ENCODE results near the gene ZNF346.
"Not testable (repeated sequence)": the region's sequence is repeated elsewhere in the genome, so short reads cannot be mapped to it uniquely, and the experiment has no call there.

Gene ZNF346

DNA sequence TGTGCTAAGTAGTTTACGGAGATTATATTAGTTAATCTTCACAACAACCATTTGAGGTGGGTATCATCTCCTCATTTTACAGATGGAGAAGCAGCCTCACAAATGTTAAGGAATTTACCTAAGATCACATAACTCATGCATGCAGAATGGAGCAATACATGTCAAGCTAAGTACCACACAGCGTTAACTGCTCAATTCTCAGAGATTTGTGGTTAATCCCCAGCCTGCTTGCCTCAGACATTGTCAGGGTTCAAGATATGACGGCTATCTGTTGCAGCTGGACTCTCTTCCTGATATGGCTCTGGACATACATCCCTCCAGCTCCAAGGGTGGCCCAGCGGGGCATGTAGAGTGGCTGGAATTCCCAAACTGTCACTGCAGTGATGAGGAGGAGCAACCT lies 7.3 kb upstream of the ZNF346 start:
- DNase-seq: no peak

DNA sequence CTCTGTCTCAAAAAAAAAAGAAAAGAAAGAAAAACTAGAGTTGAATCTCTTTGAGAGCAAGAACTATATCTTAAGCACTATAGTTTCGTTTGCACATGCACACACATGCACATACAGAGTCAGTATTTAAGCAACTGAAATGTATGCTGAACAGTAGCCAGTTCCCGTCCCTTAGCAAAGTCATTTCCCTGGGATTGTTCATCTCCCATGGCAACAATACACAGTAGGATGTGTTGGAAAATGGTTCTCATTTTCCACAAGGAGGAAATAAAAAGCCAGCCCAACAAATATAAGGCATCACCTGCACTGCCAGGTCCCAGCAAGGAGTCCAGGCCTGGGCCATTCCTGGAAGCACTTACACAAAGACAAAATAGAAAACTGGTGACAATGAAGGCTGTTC lies 4.2 kb upstream of the ZNF346 start:
- DNase-seq: no peak

DNA sequence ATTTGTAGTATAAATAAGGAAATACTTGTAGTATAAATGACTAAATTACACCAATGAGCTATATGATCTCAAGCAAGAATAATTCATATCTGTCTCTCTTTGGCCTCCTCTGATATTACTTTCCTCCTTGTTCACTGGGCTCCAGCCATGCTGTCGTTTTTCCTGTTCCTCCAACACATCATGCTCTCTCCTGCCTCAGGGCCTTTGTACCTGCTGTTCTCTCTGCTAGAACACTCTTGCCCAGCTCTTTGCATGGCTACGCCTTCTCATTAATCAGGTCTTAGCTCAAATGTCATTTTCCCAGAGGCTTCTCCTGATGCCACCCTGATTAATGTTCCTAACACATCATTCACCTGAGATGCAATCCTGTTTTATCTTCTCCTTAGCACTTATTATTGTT lies 2.5 kb upstream of the ZNF346 start:
- DNase-seq: no peak

DNA sequence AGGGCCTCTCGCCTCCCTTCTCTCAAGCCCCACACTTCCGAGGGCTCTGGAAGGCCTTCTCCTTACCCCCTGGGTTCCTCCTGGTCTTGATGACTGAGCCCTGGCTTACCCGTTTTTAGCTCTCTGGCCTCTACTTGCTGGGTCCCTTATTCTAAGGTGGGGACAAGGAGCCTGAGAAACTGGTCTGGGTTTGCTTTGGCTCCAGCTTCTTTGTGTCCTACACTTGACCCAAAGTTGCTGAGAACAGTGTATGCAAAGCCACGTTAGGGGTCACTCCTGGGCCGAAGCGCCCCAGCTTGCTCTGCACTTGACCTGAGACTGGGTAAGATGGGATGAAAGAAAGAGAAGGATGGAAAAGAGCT lies 788 bp downstream of the ZNF346 start:
- DNase-seq: no peak

DNA sequence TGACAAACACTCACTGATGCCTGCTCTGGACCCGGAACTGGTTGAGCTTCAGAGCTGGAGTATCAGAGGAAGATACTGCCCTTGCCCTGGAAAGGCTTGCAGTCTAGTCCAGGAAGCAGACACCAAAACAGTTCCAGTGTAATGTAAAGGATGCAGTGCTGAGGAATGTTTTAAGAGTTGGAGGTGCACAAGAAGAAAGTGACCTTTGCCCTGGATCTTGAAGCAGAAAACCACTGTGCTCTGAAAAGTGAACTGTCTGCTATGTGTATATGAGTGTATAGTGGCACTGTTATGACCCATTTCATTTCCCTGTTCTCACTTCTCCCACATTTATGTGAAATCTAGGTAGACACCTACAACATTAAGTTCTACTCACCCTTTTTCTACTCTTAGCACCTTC lies 2.1 kb downstream of the ZNF346 start:
- no peak for DNase-seq

DNA sequence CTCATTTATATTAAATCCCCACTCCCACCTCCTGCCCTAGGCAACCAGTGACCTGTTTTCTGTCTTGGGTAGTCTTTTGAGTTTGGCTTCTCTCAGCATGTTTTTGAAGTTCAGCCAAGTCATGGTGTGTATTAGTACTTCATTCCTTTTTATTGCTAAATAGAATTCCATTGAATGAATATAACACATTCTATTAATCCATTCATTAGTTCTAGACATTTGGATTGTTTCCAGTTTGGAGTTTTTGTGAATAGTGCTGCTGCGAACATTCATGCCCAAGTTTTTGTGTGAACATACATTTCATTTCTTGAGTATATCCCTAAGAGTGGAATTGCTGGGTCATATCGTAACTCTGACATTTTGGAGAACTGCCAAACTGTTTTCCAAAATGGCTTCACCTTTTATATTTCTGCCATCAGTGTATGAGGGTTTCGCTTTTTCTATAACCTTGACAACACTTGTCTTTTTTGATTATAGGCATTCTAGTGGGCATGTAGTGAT lies 2.7 kb downstream of the ZNF346 start:
- no peak for DNase-seq

DNA sequence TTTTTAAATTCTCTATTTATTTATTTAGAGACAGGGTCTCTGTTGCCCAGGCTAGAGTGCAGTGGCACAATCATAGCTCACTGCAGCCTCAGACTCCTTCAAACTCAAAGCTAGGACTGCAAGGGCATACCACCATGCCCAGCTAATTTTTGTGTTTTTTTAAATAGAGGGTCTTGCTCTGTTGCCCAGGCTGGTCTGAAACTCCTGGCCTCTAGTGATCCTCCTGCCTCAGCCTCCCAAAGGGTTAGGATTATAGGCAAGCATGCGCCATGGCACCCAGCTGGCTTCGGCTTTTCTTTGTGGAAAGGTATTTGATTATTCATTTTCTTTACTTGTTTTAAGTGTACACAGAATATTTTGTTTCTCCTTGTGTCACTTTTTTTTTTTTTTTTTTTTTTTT lies 5.2 kb downstream of the ZNF346 start:
- DNase-seq: no peak

DNA sequence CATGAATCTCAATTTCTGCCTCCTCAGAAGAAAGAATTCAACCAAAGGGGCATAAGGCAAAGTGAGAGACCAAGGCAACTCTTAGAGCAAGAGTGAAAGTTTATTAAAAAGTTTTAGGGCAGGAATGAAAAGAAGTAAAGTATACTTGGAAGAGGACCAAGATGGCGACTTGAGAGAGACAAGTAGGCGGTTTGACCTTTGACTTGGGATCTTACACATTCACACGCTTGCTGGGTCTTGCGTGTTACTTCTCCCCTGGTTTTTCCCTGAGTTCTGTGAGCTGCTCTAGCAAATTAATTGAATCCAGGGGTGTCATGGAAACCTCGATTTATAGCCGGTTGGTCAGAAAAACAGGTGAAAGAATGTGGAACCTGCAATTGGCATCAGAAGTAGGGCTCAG lies 7.0 kb downstream of the ZNF346 start:
- no peak for DNase-seq

DNA sequence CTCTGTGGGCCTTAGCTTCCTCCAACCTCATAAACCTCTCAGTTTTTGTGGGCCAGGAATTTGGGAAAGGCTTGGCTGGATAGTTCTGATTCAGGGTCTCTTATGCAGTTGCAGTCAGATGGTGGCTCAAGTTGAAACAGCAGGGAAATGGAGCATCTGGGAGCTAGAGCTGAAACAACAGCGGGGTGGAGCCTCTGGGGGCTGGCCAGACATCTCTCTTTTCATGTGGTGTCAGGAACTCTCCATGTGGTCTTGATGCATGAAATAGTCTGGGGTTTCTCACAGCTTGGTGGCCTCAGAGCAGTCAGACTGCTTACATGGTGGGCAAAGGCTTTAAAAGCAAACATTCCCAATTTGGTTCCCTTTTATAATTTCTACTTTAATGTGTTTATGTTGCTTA lies 13.5 kb downstream of the ZNF346 start:
- no peak for DNase-seq

DNA sequence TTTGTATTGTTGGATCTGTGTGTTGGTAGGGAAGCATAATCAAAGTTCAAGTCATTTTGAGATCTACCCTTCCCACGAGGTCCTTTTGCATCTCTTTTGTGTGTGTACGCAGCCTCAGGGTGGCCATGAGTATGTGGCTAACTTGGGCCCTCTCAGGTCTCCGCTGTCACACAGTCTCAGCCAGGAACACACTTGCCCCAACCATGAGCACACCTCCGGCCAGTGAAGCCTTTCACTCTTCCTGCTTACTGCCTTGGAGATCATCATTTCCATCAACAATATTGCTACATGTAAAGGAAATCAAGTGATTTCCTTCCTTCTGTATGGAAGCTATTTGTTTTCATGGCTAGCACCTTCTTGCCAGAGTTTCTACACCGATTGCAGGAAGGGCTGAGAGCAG lies 13.9 kb downstream of the ZNF346 start:
- DNase-seq: no peak

DNA sequence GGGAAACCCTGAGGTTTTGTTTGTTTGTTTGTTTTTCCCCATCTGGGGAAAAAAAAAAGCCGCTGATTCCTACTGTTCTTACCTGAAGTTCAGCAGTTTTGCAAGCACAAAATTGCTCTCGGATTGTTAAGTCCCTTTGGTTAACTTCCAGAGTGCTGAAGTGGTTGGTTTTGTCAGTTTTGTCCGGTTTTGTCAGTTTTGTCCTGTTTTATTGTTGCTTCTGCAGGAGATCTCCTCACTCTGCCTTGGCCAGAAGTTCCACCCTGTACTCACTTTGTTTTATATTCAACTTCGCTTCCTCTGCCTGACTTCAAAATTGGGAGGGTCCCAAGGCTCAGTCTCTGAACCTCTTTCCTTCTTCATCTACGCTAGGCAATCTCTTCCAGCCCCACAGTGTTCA lies 14.4 kb downstream of the ZNF346 start:
- DNase-seq: no peak

DNA sequence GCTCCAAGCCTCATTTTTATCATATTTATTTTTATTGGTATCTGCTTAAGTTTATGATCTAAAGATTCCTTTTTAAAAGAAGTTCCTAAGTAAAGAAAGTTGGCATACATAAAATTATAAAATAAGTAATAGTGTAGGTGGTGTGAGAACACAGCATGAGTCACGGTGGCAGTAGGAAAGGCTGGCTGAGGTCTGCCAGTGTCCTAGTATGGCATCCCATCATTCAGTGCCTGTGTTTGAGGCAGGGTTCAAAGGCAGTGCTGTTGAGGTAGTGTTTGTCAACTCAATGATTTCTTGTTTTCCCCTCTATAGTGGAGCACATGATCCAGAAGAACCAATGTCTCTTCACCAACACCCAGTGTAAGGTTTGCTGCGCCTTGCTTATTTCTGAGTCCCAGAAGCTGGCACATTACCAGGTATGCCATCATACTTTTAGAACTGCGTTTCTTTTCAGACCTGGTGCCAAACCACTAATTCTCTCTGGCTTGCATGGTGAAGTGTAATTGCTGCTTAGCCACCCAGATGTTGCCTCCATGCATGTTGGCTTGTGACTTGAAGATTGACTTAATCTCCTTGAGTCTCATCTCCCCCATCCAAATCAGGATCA lies 18.4 kb downstream of the ZNF346 start:
- no peak for DNase-seq

DNA sequence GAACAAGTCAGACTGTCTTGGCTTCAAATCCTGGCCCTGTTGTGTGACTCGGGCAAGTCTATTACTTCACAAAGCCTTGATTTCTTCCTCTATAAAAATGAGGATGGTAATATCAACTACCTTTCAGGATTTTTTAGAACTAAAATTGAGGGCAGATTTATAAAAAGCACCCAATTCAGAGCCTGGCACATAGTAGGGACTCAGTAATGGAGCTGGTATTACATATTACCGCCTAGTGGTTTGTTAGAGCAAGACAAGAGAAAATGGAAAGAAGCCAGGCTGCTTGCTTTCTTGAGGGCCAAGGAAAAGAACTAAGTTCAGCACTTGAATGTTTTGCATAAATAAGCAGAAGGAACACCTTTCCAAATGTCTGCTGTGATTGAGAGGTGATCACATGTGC lies 19.4 kb downstream of the ZNF346 start:
- DNase-seq: no peak

DNA sequence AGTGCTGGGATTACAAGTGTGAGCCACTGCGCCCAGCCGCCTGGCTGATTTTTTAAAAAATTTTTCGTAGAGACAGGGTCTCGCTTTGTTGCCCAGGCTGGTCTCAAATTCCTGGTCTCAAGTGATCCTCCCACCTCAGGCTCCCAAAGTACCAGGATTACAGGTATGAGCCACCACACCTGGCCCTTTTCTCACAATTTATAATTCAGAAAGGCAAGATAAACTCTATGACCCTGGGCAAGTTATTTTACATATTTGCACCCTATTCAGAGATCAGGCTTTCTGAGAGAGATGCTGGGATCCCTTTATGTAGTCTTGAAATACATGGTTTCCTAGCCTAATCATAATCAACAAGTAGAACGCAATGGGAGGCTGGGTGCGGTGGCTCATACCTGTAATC lies 20.6 kb downstream of the ZNF346 start:
- no peak for DNase-seq

DNA sequence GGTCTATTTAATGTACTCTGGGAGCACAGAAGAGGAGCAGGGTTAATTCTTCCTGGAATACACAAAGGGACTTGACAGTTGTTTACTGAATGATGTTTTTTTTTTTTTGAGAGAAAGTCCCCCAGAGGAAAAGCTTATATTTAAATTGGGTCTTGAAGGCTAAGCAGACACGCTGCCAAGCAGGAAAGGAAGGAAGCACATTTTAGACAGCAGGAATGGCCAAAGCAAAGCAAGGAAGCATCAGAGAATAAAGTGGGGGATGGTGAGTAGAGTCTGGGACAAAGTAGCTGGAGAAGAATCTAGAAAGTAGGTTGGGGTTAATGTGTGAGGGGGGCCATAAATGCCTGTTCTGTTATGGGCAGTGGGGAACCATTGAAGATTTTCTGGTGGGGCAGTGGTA lies 21.5 kb downstream of the ZNF346 start:
- DNase-seq: no peak

DNA sequence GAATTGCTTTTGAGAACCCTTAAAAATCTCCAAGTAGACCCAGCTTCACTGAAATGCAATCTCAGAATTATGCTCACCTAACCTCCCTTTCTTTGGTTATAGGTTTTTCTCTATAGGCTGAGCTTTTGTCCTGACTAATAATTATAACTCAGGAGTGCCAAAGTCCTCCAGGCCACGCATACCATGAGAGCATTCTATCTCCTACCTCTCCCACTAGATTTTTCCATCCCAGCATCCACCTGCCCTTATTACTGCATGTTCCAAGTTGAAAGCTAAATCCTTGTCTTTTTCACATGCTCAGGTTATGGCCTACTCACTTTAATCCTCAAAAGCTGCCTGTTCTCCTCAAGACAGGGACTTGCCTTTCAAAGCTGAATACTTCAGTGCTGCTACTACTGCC lies 22.1 kb downstream of the ZNF346 start:
- no peak for DNase-seq

DNA sequence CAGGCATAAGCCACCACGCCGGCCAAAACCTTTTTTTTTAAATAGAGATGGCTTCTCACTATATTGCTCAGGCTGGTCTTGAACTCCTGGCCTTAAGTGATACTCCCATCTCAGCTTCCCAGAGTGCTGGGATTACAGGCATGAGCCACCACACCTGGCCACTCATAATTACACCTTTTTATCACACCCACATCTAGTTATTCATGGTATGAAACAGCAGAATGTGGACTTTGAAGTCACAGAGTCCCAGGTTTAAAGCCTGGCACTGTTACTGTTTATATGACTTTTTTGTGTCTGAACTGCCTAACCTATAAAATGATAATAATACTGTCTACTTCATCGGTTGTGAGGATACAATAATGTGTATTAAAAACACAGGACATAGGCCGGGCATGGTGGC lies 23.1 kb downstream of the ZNF346 start:
- DNase-seq: no peak

DNA sequence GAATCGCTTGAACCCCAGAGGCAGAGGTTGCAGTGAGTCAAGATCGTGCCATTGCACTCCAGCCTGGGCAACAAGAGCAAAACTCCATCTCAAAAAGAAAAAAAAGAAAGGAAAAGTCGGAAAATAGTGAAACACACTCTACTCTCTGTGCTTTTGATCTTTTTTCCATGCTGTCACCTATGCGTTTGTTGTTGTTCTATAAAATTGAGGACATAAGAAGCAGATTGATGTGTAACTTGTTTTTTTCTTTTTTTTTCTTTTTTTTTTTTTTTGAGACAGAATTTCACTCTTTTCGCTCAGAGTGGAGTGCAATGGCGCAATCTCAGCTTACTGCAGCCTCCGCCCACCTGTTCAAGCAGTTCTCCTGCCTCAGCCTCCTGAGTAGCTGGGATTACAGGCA lies 26.0 kb downstream of the ZNF346 start:
- DNase-seq: not testable (repeated sequence)

DNA sequence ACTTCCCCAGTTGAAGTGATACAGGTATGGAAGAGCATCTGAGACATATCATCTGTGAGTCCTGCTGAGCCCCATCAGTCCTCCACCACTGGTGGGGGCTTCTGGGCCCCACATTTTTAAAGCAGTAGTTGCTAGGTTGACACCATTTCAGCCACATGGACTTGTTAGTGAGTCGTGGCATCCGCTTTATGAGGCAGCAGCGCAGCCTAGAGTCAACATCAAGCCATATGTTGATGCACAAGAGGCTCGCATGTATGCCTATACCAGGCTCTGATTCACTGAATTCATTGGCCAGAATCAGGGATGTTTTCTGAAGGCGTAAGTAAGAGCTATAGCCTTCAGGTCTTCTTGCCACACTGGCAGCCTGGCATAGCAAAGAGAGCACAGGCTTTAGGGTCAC lies 26.8 kb downstream of the ZNF346 start:
- DNase-seq: no peak

DNA sequence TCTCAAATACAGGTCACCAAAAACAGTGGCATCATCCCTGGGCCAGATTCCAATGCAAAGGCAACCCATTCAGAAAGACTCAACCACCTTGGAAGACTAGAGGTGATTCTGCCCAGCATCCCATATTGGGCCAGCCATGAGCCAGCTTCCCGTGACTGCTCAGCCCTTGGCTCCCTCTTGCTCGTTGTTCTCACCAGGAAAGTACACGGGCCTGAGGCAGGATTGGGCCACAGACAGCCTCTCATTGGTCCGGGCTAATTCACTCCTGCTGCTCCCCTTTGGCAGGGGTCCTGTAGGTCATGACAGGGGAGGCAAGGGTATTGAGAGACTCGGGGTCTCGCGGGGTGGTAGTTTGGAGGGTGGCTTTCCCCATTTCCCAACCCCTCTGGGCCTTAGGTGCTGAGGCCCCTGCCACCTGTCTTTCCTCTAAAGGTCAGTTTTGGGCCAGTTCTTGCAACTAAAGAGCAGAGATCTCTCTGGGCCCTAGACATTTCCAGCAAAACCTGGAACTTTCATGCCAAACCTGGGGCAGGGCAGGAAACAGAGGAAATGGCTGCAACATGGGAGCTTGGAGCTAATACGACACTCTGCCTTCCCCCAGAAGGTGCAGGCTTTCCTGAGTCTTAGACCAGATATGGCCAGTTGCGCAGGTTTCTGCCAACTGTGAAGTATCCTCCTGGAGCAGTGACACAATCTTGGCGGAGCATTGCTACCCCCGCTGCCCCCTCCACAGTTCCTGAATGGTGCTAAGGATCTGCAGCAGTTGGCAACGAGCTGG lies 42.2 kb downstream of the ZNF346 start:
- DNase-seq: no peak

DNA sequence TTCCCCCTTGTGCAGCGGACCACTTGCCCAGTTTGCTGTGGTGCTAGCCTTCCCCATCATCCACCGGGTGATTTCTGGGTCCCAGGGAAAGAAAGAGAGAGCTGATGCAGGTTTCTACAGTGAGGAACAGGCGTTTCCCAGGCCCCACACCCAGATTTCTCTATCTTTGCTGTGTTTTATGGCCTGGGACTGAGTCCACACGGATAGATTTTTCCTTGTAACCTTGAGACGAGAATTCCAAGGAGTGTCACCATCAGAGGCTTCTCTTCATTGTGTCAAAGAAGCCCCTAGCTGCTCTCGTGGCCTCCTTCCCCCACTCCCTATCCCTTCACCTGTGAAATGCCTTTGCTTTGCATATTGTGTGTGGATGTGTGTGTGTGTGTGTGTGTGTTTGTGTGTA lies 43.0 kb downstream of the ZNF346 start:
- no peak for DNase-seq

DNA sequence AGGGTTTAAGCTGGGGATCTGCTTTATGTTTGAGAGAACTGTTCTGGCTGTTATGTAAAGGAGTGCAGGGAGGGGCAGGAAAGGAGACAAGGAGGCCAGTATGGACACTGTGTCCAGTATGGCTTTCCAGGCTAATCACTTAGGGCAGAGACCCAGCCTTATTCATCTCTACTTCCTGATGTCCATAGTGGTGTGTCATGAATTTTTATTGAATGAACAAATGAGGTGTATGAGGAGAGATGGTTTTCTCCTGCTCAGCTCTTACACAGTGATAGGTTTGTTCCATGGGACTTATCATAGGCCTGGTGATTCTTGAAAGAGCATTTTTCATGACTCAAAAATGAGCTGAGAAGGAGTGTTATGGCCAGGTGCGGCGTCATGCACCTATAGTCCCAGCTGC lies 43.7 kb downstream of the ZNF346 start:
- no peak for DNase-seq

DNA sequence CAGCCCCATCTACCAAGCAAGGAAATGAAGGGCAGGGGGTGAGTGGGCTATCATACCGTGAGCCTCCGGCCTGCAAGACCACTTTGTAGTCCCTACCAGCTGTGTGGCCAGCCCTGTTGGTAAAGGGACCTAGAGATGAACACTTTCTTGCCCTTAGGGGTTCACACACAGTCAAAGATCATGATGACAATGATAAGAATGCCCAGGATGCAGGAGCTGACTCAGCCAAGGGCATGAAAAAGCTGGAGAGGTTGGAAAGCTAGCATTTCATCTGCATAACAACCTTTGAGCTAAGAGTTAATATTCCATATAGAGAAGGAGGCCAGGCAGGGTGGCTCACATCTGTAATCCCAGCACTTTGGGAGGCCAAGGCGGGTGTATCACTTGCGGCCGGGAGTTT lies 45.0 kb downstream of the ZNF346 start:
- DNase-seq: no peak

DNA sequence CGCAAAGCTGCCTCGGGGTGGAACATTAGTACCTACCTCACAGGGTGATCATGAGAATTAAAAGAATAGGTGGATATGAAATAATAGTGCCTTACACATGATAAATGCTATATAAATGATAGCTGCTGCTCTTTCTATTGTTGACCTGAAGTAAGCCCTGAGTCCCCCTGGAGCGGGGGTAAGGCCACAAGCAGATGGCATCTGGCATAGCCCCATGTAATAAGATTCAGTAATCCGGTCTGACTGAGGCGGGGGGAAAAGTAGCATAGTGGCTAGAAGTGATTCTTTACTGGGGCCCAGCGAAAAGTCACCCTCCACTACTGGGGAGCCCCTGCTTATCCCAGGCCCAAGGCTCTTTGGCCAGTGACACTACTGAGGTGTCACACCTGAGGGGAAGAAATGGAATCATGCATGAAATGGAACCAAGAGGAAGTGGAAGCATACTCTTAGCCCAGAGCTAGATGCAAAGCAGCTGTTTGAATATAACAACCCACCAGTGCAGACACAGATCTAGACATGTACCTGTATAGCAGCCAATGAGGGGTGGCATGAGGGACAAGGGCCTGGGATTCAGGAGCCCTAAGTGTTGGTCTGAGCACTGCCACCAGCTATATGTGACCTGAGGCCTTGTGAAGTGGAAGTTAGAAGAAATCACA lies 48.2 kb downstream of the ZNF346 start:
- DNase-seq: no peak

Measured in activated CD4-positive, alpha-beta T cell treated with anti-CD3 and anti-CD28 coated beads for 4 hours (primary cell).